Neural crest cell (in vitro differentiated cells): Measurements from ENCODE around the gene AKIRIN1. TPM values are rescaled to one million over a fixed set of nuclear protein-coding genes. Genes with fewer than 3 reads are reported as not detected.
"Not testable (repeated sequence)": the region's sequence is repeated elsewhere in the genome, so short reads cannot be mapped to it uniquely, and the experiment has no call there.

Experiments
- DNase-seq: peaks from one replicate; pipeline ENCODE4 v3.0.0; 2021; ENCODE audit warnings: low read depth, mixed read lengths, low spot score
- H3K27ac Mint-ChIP-seq: one replicate; pipeline ENCODE4 v1.8.0; 2021; ENCODE audit warnings: mild to moderate bottlenecking, mixed read lengths; ENCODE audit not compliant: unreplicated experiment
- H3K27me3 Mint-ChIP-seq: 2 replicates; pipeline ENCODE4 v1.8.0; 2021; ENCODE audit warnings: low read depth, mild to moderate bottlenecking, mixed read lengths
- H3K36me3 Mint-ChIP-seq: 2 replicates; pipeline ENCODE4 v1.8.0; 2021; ENCODE audit warnings: low read depth, mild to moderate bottlenecking, mixed read lengths
- H3K4me1 Mint-ChIP-seq: 2 replicates; pipeline ENCODE4 v1.8.0; 2021; ENCODE audit warnings: mixed read lengths
- H3K4me3 Mint-ChIP-seq: one replicate; pipeline ENCODE4 v1.8.0; 2021; ENCODE audit warnings: mild to moderate bottlenecking, mixed read lengths
- H3K9me3 Mint-ChIP-seq: 2 replicates; pipeline ENCODE4 v1.8.0; 2021; ENCODE audit warnings: mixed read lengths
- total RNA-seq: library from RNA; stranded (reverse); gene quantifications from 2 replicates; pipeline ENCODE4 v1.2.1, GENCODE V29; 2021
- TF ChIP-seq, protein P1 (sequence below): fragments of 200-600 bp; sonication (generic); conservative IDR thresholded peaks from 2 replicates; pipeline ENCODE4 v1.5.0; 2021; ENCODE audit warnings: antibody characterized with exemption, mild to moderate bottlenecking

Gene AKIRIN1
- total RNA-seq, 1 donor from 2014 or later, result 93.3 TPM

DNA sequence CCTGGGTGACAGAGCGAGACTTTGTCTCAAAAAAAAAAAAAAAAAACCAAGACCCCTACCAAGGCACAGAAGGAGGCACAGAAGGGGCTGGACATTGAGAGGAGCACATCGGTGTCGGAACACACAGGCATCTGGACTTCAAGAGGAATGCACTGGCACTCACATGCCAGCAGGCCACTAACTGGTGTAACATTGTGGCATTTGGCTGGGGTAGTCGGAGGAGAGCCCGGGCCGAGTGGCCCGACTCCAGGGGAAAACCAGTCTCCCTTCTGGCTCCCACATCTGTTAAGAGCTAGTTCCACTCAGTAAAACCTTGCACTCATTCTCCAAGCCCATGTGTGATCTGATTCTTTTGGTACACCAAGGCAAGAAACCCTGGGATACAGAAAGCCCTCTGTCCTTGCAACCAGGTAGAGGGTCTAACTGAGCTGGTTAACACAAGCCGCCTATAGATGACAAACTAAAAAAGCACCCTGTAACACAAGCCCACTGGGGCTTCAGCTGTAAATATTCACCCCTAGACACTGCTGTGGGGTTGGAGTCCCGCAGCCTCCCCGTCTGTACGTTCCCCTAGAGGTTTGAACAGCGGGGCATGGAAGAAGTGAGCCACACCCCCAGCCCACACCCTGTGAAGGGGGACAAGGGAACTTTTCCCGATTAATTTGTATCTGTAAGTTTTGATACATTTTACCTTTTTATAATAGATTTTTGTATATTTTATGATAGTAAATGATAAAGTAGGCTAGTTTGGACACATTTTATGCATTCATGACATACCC, 17.2 kb upstream of the AKIRIN1 start:
- TF ChIP-seq, protein P1, sequence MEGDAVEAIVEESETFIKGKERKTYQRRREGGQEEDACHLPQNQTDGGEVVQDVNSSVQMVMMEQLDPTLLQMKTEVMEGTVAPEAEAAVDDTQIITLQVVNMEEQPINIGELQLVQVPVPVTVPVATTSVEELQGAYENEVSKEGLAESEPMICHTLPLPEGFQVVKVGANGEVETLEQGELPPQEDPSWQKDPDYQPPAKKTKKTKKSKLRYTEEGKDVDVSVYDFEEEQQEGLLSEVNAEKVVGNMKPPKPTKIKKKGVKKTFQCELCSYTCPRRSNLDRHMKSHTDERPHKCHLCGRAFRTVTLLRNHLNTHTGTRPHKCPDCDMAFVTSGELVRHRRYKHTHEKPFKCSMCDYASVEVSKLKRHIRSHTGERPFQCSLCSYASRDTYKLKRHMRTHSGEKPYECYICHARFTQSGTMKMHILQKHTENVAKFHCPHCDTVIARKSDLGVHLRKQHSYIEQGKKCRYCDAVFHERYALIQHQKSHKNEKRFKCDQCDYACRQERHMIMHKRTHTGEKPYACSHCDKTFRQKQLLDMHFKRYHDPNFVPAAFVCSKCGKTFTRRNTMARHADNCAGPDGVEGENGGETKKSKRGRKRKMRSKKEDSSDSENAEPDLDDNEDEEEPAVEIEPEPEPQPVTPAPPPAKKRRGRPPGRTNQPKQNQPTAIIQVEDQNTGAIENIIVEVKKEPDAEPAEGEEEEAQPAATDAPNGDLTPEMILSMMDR, result no peak
- no peak overlapping the region for H3K4me3 Mint-ChIP-seq
- no peaks in the 10 kb centered on the region for H3K27me3 Mint-ChIP-seq
- DNase-seq, result no peak
- H3K4me1 Mint-ChIP-seq, result peaks cover 8% of the 10 kb centered on the region
- H3K27ac Mint-ChIP-seq, result no peak overlapping the region
- no peaks in the 10 kb centered on the region for H3K36me3 Mint-ChIP-seq
- H3K9me3 Mint-ChIP-seq, result peaks cover 5% of the 10 kb centered on the region

DNA sequence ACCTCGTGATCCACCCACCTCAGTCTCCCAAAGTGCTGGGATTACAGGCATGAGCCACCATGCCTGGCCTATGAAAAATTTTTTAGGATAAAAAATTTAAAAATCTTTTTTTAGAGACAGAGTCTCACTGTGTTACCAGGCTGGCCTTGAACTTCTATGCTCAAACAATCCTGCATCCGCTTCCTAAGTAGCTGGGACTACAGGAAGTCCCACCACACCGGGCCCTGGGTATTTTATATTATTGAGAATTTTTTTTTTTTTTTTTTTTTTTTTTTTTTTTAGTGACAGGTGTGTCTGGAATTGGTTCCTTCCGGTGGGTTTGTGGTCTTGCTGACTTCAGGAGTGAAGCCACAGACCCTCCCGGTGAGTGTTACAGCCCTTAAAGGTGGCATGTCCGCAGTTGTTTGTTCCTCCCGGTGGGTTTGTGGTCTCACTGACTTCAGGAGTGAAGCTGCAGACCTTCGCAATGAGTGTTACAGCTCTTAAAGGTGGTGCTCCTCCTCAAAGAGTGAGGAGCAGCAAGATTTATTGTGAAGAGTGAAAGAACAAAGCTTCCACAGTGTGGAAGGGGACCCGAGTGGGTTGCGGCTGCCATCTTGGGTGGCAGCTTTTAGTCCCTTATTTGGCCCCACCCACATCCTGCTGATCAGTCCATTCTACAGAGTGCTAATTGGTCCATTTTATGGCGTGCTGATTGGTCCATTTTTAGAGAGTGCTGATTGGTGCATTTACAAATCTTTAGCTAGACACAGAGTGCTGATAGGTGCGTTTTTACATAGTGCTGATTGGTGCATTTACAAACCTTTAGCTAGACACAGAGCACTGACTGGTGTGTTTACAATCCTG, 13.5 kb upstream of the AKIRIN1 start:
- H3K27me3 Mint-ChIP-seq, H3K36me3 Mint-ChIP-seq, H3K4me1 Mint-ChIP-seq: not testable (repeated sequence)

DNA sequence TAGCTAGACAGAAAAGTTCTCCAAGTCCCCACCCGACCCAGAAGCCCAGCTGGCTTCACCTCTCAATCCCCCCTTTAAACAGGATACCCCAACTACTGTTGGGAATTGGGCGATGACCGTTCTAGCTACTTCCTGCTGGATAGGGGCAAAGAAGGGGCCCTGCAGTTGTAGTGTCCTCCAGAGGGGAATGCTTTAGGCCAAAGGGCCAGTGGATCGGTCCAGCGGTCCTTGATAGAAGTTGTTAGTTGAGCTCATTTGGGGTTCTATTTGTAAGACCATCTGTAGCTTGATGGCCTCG, 12.9 kb upstream of the AKIRIN1 start:
- not testable (repeated sequence) for H3K36me3 Mint-ChIP-seq

More for the DNA sequence above, 13.5 kb upstream of the AKIRIN1 start:
- H3K9me3 Mint-ChIP-seq, H3K27ac Mint-ChIP-seq, DNase-seq, H3K4me3 Mint-ChIP-seq: not testable (repeated sequence)

DNA sequence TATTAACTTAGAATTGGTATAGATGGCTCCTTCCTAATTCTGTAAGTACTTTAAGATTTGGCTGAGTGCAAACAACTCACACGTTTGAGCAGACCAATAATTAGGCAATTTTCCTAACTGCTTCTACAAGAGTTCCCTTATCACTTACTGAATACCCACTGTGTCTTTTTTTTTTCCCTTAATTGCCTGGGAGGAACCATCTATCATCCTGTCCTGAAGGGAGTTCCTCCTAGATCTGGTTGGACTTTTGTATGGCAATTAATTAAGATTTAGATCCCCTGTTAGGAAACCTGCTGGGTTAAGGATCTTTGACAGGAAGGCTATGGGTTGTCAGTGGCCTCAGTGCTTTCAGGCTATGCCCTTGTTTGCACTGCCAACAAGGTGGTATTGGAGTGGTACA, 11.7 kb upstream of the AKIRIN1 start:
- not testable (repeated sequence) for H3K36me3 Mint-ChIP-seq, DNase-seq, H3K4me3 Mint-ChIP-seq, H3K9me3 Mint-ChIP-seq, H3K4me1 Mint-ChIP-seq, H3K27ac Mint-ChIP-seq, H3K27me3 Mint-ChIP-seq

More for the DNA sequence above, 12.9 kb upstream of the AKIRIN1 start:
- not testable (repeated sequence) for H3K9me3 Mint-ChIP-seq, H3K27me3 Mint-ChIP-seq, H3K4me1 Mint-ChIP-seq, H3K27ac Mint-ChIP-seq, DNase-seq, H3K4me3 Mint-ChIP-seq

DNA sequence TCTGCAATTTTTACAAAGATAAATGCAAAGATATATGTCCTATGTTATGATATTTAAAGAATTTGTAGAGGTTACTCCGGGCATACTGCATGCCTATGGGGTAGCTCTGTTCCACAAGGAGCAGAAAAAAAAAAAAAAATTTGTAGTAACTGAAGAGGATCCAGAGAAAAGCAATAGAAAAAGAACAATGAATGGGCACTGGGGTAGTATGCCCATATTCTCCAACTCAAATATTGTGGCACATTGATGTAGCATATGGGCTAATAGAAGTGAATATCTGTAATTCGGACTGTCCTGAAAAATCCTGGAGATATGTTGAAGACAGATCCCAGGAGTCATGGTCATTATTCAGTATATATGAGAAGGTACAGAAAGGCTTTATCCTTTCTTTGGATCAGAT, 1.1 kb upstream of the AKIRIN1 start:
- Mint-ChIP-seq H3K36me3 (peaks cover 2% of the 10 kb centered on the region), H3K4me3 (peak overlapping the region; percentile 81), H3K27me3 (no peaks in the 10 kb centered on the region), H3K4me1 (peaks cover 50% of the 10 kb centered on the region), H3K27ac (no peak overlapping the region), H3K9me3 (no peaks in the 10 kb centered on the region)
- no peak for DNase-seq
- TF ChIP-seq, protein P1, result no peak

DNA sequence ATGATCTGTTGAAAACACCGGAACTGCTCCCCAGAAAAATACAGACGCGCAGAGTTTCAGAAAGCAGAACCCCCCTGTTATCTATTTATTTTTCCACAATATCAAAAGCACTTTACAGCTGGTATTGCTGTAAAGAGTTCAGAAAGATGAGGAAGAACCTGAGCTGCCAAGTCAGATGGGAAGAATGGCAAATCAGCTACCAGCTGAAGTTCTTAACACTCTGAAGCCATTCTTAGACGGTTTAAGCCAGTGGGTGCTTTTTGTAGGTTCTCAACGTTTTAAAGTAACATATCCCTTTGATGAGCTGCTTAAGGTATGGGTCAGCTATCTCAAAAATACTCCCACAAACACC, 714 bp upstream of the AKIRIN1 start:
- no peak for DNase-seq
- Mint-ChIP-seq H3K4me1 (peaks cover 53% of the 10 kb centered on the region), H3K27me3 (no peaks in the 10 kb centered on the region), H3K9me3 (no peaks in the 10 kb centered on the region), H3K4me3 (peak overlapping the region; percentile 81), H3K36me3 (peaks cover 3% of the 10 kb centered on the region), H3K27ac (peak overlapping the region; percentile 84)
- TF ChIP-seq, protein P1, result no peak
